ENCODE measurements around the gene ANKRD1. TPM values are rescaled to one million over a fixed set of nuclear protein-coding genes. Genes with fewer than 3 reads are reported as not detected.

ANKRD1 gene
- total RNA-seq, 4 donors from 2014 or later, result 0.83 TPM; not detected in 3

DNA sequence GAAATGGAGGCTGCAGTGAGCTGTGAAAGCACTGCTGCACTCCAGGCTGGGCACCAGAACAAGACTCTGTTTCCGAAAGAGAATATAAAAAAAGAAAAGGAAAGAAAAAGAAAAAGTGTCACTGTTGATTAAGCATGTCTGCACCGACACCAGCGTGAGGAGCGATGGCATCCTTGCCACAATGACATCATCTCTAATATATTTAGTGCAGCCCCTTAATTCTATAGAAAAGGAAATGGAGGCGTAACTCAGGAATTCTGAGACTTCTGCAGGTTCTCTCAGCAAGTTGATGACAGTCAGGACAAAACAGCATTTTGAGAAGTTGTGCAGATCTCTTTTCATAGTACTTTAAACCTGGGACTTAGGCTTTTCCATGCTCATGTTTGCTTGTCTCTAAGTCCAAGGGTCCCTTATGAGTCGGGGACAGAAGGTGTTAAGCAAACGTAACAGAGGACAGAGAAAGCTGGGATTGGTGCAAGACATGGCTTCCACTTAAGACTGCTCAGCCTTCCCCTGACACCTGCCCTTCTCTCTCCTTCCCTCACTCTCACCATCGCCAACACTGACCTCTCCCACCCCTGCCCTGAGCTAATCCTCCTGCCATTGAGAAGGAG is 16.9 kb upstream of the ANKRD1 start:
- Histone ChIP-seq H3K27ac (replicated peaks in 1 of 4) (no peak overlapping the region), H3K4me1 (peaks cover 0 to 7% (median 3%) of the 10 kb centered on the region in 4 donors), H3K9me3 (no peaks in the 10 kb centered on the region), H3K36me3 (no peaks in the 10 kb centered on the region), H3K4me3 (no peak overlapping the region), H3K27me3 (no peaks in the 10 kb centered on the region)
- 87% methylated on average over 8 of the region's 8 CpGs for whole genome bisulfite sequencing
- intact Hi-C loops (cut with DNase I), result no loop called here
- TF ChIP-seq POLR2AphosphoS5 (IDR thresholded peaks at IDR 0.05) (no peak), EP300 (IDR thresholded peaks at IDR 0.05) (no peak), POLR2A (IDR thresholded peaks at IDR 0.05; ENCODE audit: low read depth) (no peak)
- TF ChIP-seq, protein P1, sequence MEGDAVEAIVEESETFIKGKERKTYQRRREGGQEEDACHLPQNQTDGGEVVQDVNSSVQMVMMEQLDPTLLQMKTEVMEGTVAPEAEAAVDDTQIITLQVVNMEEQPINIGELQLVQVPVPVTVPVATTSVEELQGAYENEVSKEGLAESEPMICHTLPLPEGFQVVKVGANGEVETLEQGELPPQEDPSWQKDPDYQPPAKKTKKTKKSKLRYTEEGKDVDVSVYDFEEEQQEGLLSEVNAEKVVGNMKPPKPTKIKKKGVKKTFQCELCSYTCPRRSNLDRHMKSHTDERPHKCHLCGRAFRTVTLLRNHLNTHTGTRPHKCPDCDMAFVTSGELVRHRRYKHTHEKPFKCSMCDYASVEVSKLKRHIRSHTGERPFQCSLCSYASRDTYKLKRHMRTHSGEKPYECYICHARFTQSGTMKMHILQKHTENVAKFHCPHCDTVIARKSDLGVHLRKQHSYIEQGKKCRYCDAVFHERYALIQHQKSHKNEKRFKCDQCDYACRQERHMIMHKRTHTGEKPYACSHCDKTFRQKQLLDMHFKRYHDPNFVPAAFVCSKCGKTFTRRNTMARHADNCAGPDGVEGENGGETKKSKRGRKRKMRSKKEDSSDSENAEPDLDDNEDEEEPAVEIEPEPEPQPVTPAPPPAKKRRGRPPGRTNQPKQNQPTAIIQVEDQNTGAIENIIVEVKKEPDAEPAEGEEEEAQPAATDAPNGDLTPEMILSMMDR (IDR thresholded peaks at IDR 0.05), result no peak
- no peak for DNase-seq (ENCODE audit: extremely low spot score)

DNA sequence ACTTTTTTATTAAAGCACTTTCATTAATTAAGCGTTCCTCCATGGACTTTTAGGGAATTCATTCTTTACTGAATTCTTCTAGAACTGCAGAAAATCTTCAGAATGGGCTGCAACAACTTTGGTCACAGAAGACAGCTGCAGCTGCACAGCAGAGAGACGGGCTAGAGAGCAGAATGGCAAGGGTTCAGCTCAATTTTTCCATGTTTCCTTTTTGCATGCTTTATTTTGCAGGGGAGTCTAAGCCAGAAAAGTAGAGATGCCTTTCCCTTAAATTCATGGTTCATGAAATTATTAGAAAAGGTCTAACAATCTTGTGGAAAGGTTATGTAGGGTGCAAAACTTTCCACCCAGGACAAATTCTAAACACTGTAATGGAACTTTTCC is 15.4 kb upstream of the ANKRD1 start:
- Histone ChIP-seq H3K27me3 (no peaks in the 10 kb centered on the region), H3K9me3 (no peaks in the 10 kb centered on the region), H3K4me1 (peaks cover 2 to 11% (median 5%) of the 10 kb centered on the region in 4 donors), H3K4me3 (no peak overlapping the region), H3K27ac (replicated peaks in 1 of 4) (no peak overlapping the region), H3K36me3 (no peaks in the 10 kb centered on the region)
- intact Hi-C loops (cut with DNase I), result no loop called here
- TF ChIP-seq POLR2A (IDR thresholded peaks at IDR 0.05; ENCODE audit: low read depth) (no peak), POLR2AphosphoS5 (IDR thresholded peaks at IDR 0.05) (no peak), EP300 (IDR thresholded peaks at IDR 0.05) (no peak)
- TF ChIP-seq, protein P1 (IDR thresholded peaks at IDR 0.05), result no peak
- 84% methylated on average over 2 of the region's 2 CpGs for WGBS
- no peak for DNase-seq (ENCODE audit: extremely low spot score)

DNA sequence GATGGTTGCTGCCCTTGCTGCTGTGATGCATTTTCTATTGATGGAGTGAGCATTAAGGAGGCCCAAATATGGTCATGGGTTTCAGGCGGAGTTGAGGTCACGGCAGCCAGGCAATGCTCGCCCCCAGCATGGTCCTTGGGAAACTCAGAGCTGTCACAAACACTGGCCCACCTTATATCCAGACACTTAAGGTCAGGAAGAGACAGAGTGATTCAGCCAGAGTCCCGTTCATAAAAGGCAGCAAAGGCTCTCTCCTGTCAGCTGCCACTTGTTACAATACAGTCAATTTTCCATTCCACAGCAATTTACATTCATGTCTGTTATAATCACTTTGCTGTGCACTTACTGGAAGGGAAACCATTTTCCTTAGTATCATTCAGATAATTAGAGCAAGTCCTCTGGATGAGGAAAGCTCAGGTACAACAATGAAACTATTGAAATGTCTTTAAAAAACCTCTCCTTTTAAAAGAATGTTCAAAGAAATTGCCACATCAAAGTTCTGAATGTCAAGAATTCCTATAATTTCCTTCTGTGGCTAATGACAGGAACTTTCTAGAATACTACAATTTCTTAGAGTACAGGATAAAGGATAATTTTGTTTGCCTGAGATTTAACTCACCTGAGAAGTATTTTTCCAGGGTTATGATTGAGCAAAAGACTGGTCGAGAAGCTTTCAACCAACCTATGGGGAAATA is 14.8 kb upstream of the ANKRD1 start:
- H3K9me3 ChIP-seq, result no peaks in the 10 kb centered on the region
- H3K4me1 ChIP-seq, result peaks cover 7 to 16% (median 7%) of the 10 kb centered on the region in 4 donors
- intact Hi-C loops (cut with DNase I), result no loop called here
- no peak for DNase-seq (ENCODE audit: extremely low spot score)
- TF ChIP-seq POLR2AphosphoS5 (IDR thresholded peaks at IDR 0.05), result no peak
- TF ChIP-seq EP300 (IDR thresholded peaks at IDR 0.05), result no peak
- TF ChIP-seq, protein P1 (IDR thresholded peaks at IDR 0.05), result no peak
- no peak for TF ChIP-seq POLR2A (IDR thresholded peaks at IDR 0.05; ENCODE audit: low read depth)
- no peak overlapping the region for H3K27ac ChIP-seq (replicated peaks in 1 of 4)
- H3K36me3 ChIP-seq, result no peaks in the 10 kb centered on the region
- 58% methylated on average over 5 of the region's 5 CpGs for WGBS
- no peaks in the 10 kb centered on the region for H3K27me3 ChIP-seq
- H3K4me3 ChIP-seq, result no peak overlapping the region

DNA sequence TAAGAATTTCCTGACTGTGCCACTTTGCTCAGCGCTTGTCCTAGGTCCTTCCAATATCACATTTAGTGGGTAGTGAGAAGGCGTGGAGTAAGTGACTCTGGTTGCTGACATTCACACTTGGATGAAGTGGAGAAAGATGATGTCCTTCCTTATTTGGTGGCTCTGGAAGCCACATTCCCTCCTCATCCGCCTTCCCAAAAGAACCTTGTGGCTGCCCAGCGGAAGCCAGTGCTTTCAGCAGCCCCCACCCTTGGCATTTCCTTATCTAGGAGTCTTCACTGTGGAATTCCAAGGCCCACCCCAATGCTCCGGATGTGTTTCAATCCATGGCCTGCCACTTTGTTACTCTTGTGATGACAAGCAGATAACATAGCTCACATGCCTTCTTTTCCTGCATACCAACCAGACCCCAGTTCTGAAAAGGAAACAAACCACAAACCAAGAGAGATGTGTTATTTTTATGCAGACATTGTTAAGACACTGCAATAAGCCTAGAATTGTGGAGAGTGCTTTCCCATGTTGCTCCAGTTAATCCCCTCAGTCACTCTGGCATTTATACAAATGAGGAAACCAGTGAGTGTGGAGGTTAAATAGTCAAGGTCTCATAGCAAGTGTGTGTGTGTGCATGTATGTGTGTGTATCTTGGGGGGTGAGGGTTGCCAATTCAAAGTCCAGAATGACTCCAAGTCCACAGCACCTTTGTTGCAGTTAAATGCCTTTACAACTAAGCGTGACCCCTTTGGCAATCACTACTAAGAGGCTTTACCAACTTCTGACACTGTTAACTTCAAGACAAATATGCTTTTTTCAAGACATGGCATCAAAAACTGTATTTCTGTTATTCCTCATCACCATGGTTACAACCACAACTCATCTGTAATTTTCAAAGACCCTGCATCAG is 10.3 kb upstream of the ANKRD1 start:
- Histone ChIP-seq H3K27me3 (no peaks in the 10 kb centered on the region), H3K36me3 (no peaks in the 10 kb centered on the region), H3K9me3 (no peaks in the 10 kb centered on the region), H3K4me1 (peaks cover 21 to 25% (median 23%) of the 10 kb centered on the region in 4 donors), H3K27ac (replicated peaks in 1 of 4) (peak overlapping the region; percentile 34 to 41 (median 36)), H3K4me3 (no peak overlapping the region)
- no peak for DNase-seq (ENCODE audit: extremely low spot score)
- no peak for TF ChIP-seq POLR2AphosphoS5 (IDR thresholded peaks at IDR 0.05)
- no peak for TF ChIP-seq POLR2A (IDR thresholded peaks at IDR 0.05; ENCODE audit: low read depth)
- TF ChIP-seq, protein P1 (IDR thresholded peaks at IDR 0.05), result no peak
- TF ChIP-seq EP300 (IDR thresholded peaks at IDR 0.05), result no peak
- intact Hi-C loops (cut with DNase I), result no loop called here
- 63% methylated on average over 6 of the region's 6 CpGs for WGBS
